Central memory CD4-positive, alpha-beta T cell (primary cell): ENCODE data around the gene ASZ1.

Source experiments
- DNase-seq: peaks from one replicate; pipeline ENCODE4 v3.0.0; 2022

The ASZ1 gene

GRCh38 chr7:117338020-117338419 is 89.3 kb downstream of the ASZ1 start:
- DNase-seq: no peak

- no peak for DNase-seq
Observed at GRCh38 chr7:117333168-117333567, 94.1 kb downstream of the ASZ1 start.

- no peak for DNase-seq
Observed at GRCh38 chr7:117332031-117332430, 95.3 kb downstream of the ASZ1 start.

GRCh38 chr7:117325836-117326235 is 101.5 kb downstream of the ASZ1 start:
- no peak for DNase-seq

- DNase-seq: no peak
Observed at GRCh38 chr7:117324960-117325359, 102.3 kb downstream of the ASZ1 start.

GRCh38 chr7:117323851-117324711 is 103.2 kb downstream of the ASZ1 start:
- no peak for DNase-seq

- DNase-seq: no peak
Observed at GRCh38 chr7:117323305-117323850, 103.9 kb downstream of the ASZ1 start.

- no peak for DNase-seq
Observed at GRCh38 chr7:117322741-117323304, 104.5 kb downstream of the ASZ1 start, which contains the start of gene WNT2. Gene WNT2 (minus strand): TSS chr7:117323058. CDS start chr7:117322989, 69 bp downstream.

- DNase-seq: no peak
Observed at GRCh38 chr7:117320523-117320922, 106.8 kb downstream of the ASZ1 start.

- no peak for DNase-seq
Observed at GRCh38 chr7:117319181-117319580, 108.1 kb downstream of the ASZ1 start.

GRCh38 chr7:117313582-117313981 is 113.7 kb downstream of the ASZ1 start:
- no peak for DNase-seq
